Gastroesophageal sphincter (tissue), 3 donors: ENCODE results near the gene CNNM2.

Experiments
- EP300 ChIP-seq: sonication (generic); formaldehyde crosslinking; IDR thresholded peaks from one replicate; pipeline ENCODE4 v1.6.1; 2017; ENCODE audit warnings: antibody characterized with exemption, mild to moderate bottlenecking
- POLR2AphosphoS5 ChIP-seq: sonication (generic); formaldehyde crosslinking; IDR thresholded peaks from one replicate; pipeline ENCODE4 v1.6.1; 2017; ENCODE audit warnings: antibody characterized with exemption
- TF ChIP-seq, protein P1 (sequence below), 4 experiments: fragments of 200-600 bp in 2 of 4; fragments of 450-650 bp in 2 of 4; sonication (generic) in 1 of 4; IDR thresholded peaks; one replicate each; pipeline ENCODE4 v1.5.1; 2017 to 2019; ENCODE audit warnings: antibody characterized with exemption in 4 of 4, mild to moderate bottlenecking in 2 of 4, moderate library complexity in 2 of 4

DNA sequence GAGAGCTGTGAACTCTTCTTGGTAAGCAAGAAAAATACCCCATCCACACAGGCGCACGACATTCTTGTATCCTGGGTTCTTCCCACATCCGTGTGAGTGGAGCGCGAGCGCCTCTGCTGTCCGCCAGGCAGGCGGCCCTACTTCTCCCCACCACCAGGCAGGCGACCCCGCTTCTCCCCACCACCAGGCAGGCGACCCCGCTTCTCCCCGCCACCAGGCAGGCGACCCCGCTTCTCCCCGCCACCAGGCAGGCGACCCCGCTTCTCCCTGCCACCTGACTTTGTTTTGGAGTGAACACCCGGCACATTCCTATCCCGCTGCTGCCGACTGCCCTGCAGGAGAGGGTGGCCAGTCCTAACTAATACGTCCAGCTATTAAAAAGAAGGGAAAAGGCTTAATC, 154.2 kb downstream of the CNNM2 start:
- TF ChIP-seq, protein P1, sequence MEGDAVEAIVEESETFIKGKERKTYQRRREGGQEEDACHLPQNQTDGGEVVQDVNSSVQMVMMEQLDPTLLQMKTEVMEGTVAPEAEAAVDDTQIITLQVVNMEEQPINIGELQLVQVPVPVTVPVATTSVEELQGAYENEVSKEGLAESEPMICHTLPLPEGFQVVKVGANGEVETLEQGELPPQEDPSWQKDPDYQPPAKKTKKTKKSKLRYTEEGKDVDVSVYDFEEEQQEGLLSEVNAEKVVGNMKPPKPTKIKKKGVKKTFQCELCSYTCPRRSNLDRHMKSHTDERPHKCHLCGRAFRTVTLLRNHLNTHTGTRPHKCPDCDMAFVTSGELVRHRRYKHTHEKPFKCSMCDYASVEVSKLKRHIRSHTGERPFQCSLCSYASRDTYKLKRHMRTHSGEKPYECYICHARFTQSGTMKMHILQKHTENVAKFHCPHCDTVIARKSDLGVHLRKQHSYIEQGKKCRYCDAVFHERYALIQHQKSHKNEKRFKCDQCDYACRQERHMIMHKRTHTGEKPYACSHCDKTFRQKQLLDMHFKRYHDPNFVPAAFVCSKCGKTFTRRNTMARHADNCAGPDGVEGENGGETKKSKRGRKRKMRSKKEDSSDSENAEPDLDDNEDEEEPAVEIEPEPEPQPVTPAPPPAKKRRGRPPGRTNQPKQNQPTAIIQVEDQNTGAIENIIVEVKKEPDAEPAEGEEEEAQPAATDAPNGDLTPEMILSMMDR (IDR thresholded peaks at IDR 0.05): no peak
- TF ChIP-seq EP300: no peak
- TF ChIP-seq POLR2AphosphoS5: no peak
